SK-N-SH treated with all-trans-retinoic acid at 6 μM for 48 hours (cell line): ENCODE measurements around the gene G3BP1.

Source experiments
- ARNTL ChIP-seq: fragments of 450-650 bp; formaldehyde crosslinking; IDR thresholded peaks from 2 replicates; pipeline ENCODE4 v1.5.0; 2020; ENCODE audit warnings: low read depth, mild to moderate bottlenecking, moderate library complexity, borderline replicate concordance
- BACH2 ChIP-seq: fragments of 250-450 bp; sonication (Bioruptor Pico); IDR thresholded peaks from 2 replicates; pipeline ENCODE4 v1.9.0; 2021; ENCODE audit warnings: mild to moderate bottlenecking, borderline replicate concordance
- OSR1 ChIP-seq: fragments of 250-450 bp; sonication (Bioruptor Pico); IDR thresholded peaks from 2 replicates; pipeline ENCODE4 v1.8.0; 2022; ENCODE audit warnings: moderate library complexity, mild to moderate bottlenecking, inconsistent platforms
- PPARA ChIP-seq: fragments of 250-450 bp; sonication (Bioruptor Pico); IDR thresholded peaks from 2 replicates; pipeline ENCODE4 v1.5.0; 2020; ENCODE audit warnings: mild to moderate bottlenecking, borderline replicate concordance
- RARB ChIP-seq: fragments of 250-450 bp; sonication (Bioruptor Pico); IDR thresholded peaks from 2 replicates; pipeline ENCODE4 v1.8.0; 2021; ENCODE audit warnings: mild to moderate bottlenecking, moderate library complexity
- TOX ChIP-seq: fragments of 250-450 bp; sonication (Bioruptor Pico); IDR thresholded peaks from 2 replicates; pipeline ENCODE4 v1.8.0; 2021; ENCODE audit warnings: mild to moderate bottlenecking, moderate library complexity, borderline replicate concordance
- ZC3H10 ChIP-seq: fragments of 250-450 bp; sonication (Bioruptor Pico); IDR thresholded peaks from 2 replicates; pipeline ENCODE4 v1.5.1; 2021; ENCODE audit warnings: mild to moderate bottlenecking, moderate library complexity
- ZFP3 ChIP-seq: fragments of 250-450 bp; sonication (Bioruptor Pico); IDR thresholded peaks from 2 replicates; pipeline ENCODE4 v1.5.0; 2020; ENCODE audit warnings: mild to moderate bottlenecking, moderate library complexity
- ZFP30 ChIP-seq: fragments of 450-650 bp; formaldehyde crosslinking; IDR thresholded peaks from 2 replicates; pipeline ENCODE4 v1.5.0; 2022; ENCODE audit warnings: mild to moderate bottlenecking, moderate library complexity
- TF ChIP-seq, protein P1 (sequence below): fragments of 250-450 bp; sonication (Bioruptor Pico); IDR thresholded peaks from 2 replicates; pipeline ENCODE4 v1.8.0; 2020; ENCODE audit warnings: mild to moderate bottlenecking, moderate library complexity, borderline replicate concordance

- TF ChIP-seq ZFP30 (CRISPR knock-in tag) (no peak), OSR1 (CRISPR knock-in tag) (no peak), BACH2 (CRISPR knock-in tag) (no peak), ARNTL (CRISPR knock-in tag) (no peak), RARB (CRISPR knock-in tag) (no peak), PPARA (CRISPR knock-in tag) (no peak), TOX (CRISPR knock-in tag) (no peak), ZC3H10 (CRISPR knock-in tag) (no peak), ZFP3 (no peak)
- TF ChIP-seq, protein P1, sequence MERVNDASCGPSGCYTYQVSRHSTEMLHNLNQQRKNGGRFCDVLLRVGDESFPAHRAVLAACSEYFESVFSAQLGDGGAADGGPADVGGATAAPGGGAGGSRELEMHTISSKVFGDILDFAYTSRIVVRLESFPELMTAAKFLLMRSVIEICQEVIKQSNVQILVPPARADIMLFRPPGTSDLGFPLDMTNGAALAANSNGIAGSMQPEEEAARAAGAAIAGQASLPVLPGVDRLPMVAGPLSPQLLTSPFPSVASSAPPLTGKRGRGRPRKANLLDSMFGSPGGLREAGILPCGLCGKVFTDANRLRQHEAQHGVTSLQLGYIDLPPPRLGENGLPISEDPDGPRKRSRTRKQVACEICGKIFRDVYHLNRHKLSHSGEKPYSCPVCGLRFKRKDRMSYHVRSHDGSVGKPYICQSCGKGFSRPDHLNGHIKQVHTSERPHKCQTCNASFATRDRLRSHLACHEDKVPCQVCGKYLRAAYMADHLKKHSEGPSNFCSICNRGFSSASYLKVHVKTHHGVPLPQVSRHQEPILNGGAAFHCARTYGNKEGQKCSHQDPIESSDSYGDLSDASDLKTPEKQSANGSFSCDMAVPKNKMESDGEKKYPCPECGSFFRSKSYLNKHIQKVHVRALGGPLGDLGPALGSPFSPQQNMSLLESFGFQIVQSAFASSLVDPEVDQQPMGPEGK (CRISPR knock-in tag), result no peak
Measured at GRCh38 chr5:151808451-151809169, 36.9 kb downstream of the G3BP1 start.
